MM.1S (cell line): ENCODE results near the gene CDK2AP2.

Source experiments
- DNase-seq: peaks from one replicate; pipeline ENCODE4 v3.0.0-alpha.2; 2015
- H2AFZ ChIP-seq: fragments of 300-600 bp; sonication (generic); 2 replicates; pipeline ENCODE4 v1.6.0; 2016; ENCODE audit warnings: antibody characterized with exemption, low read length
- H3F3A ChIP-seq: fragments of 300-600 bp; sonication (generic); 2 replicates; pipeline ENCODE4 v1.6.1; 2016; ENCODE audit warnings: mild to moderate bottlenecking, antibody characterized with exemption, low read length, moderate library complexity, mixed read lengths; ENCODE audit not compliant: insufficient read depth
- H3K27ac ChIP-seq: fragments of 300-600 bp; sonication (generic); 2 replicates; pipeline ENCODE4 v1.5.1; 2016; ENCODE audit warnings: mild to moderate bottlenecking, low read length
- H3K27me3 ChIP-seq: fragments of 300-600 bp; sonication (generic); replicated peaks from 2 replicates; pipeline ENCODE4 v1.6.0; 2016; ENCODE audit warnings: low read length; ENCODE audit not compliant: insufficient read depth
- H3K36me3 ChIP-seq: fragments of 300-600 bp; sonication (generic); replicated peaks from 2 replicates; pipeline ENCODE4 v1.6.1; 2016; ENCODE audit warnings: mild to moderate bottlenecking, low read length, mixed read lengths; ENCODE audit not compliant: insufficient read depth
- H3K4me1 ChIP-seq: fragments of 300-600 bp; sonication (generic); 2 replicates; pipeline ENCODE4 v1.6.1; 2016; ENCODE audit warnings: low read length, mixed read lengths
- H3K4me2 ChIP-seq: fragments of 300-600 bp; sonication (generic); 2 replicates; pipeline ENCODE4 v1.6.0; 2016; ENCODE audit warnings: low read depth, low read length
- H3K4me3 ChIP-seq: fragments of 300-600 bp; sonication (generic); 2 replicates; pipeline ENCODE4 v1.5.1; 2016; ENCODE audit warnings: low read length, mixed read lengths
- H3K79me2 ChIP-seq: fragments of 300-600 bp; sonication (generic); 2 replicates; pipeline ENCODE4 v1.6.1; 2016; ENCODE audit warnings: mixed run types, low read length, mixed read lengths
- H3K9ac ChIP-seq: fragments of 300-600 bp; sonication (generic); 2 replicates; pipeline ENCODE4 v1.6.1; 2016; ENCODE audit warnings: low read length, mixed read lengths
- H3K9me2 ChIP-seq: fragments of 300-600 bp; sonication (generic); replicated peaks from 2 replicates; pipeline ENCODE4 v1.6.1; 2016; ENCODE audit warnings: mild to moderate bottlenecking, low read length, mixed read lengths; ENCODE audit not compliant: insufficient read depth
- H3K9me3 ChIP-seq: fragments of 300-600 bp; sonication (generic); replicated peaks from 2 replicates; pipeline ENCODE4 v1.6.1; 2016; ENCODE audit warnings: mild to moderate bottlenecking, low read length, mixed read lengths; ENCODE audit not compliant: insufficient read depth
- H4K20me1 ChIP-seq: fragments of 300-600 bp; sonication (generic); 2 replicates; pipeline ENCODE4 v1.6.1; 2016; ENCODE audit warnings: mild to moderate bottlenecking, low read length, moderate library complexity, mixed read lengths; ENCODE audit not compliant: insufficient read depth
- EZH2 ChIP-seq: fragments of 300-600 bp; sonication (generic); optimal IDR thresholded peaks from 2 replicates; pipeline ENCODE3; 2017; ENCODE audit warnings: low read depth, mild to moderate bottlenecking, antibody characterized with exemption, low read length, mixed read lengths
- EZH2phosphoT487 ChIP-seq: fragments of 300-600 bp; sonication (generic); IDR thresholded peaks from 2 replicates; pipeline ENCODE4 v1.6.1; 2018; ENCODE audit warnings: antibody characterized with exemption, low read length
- TF ChIP-seq, protein P1 (sequence below): fragments of 300-600 bp; sonication (generic); IDR thresholded peaks from 2 replicates; pipeline ENCODE4 v1.5.1; 2016; ENCODE audit warnings: antibody characterized with exemption, low read length, mixed read lengths

Gene CDK2AP2

DNA sequence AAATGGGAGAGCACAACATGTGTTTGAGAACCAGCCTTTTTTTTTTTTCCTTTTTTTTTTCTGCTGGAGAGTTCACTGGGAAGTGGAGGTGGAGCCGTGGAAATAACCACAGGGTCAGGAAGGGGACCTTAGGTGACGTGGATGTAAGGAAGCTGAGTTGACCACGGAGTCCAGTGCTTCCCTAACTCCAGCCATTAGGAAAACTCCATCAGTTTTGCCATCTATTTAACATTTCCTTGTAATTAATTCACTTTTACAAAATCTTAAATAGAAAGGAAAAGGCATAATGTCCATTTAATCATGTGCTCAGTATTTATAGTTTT is 2.0 kb upstream of the CDK2AP2 start:
- Histone ChIP-seq H3K4me3 (no peak overlapping the region), H3K4me1 (peaks cover 20% of the 10 kb centered on the region), H3F3A (peaks cover 14% of the 10 kb centered on the region), H3K9me3 (no peaks in the 10 kb centered on the region), H3K27ac (no peak overlapping the region), H3K4me2 (no peak overlapping the region), H3K79me2 (peaks cover 13% of the 10 kb centered on the region), H3K9me2 (no peaks in the 10 kb centered on the region), H3K9ac (no peak overlapping the region), H4K20me1 (no peaks in the 10 kb centered on the region; the same call in 1 of the 2 replicates), H2AFZ (no peak overlapping the region), H3K36me3 (no peaks in the 10 kb centered on the region), H3K27me3 (peaks cover 53% of the 10 kb centered on the region)
- TF ChIP-seq EZH2phosphoT487 (no peak), EZH2 (no peak)
- TF ChIP-seq, protein P1, sequence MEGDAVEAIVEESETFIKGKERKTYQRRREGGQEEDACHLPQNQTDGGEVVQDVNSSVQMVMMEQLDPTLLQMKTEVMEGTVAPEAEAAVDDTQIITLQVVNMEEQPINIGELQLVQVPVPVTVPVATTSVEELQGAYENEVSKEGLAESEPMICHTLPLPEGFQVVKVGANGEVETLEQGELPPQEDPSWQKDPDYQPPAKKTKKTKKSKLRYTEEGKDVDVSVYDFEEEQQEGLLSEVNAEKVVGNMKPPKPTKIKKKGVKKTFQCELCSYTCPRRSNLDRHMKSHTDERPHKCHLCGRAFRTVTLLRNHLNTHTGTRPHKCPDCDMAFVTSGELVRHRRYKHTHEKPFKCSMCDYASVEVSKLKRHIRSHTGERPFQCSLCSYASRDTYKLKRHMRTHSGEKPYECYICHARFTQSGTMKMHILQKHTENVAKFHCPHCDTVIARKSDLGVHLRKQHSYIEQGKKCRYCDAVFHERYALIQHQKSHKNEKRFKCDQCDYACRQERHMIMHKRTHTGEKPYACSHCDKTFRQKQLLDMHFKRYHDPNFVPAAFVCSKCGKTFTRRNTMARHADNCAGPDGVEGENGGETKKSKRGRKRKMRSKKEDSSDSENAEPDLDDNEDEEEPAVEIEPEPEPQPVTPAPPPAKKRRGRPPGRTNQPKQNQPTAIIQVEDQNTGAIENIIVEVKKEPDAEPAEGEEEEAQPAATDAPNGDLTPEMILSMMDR: no peak
- no peak for DNase-seq

DNA sequence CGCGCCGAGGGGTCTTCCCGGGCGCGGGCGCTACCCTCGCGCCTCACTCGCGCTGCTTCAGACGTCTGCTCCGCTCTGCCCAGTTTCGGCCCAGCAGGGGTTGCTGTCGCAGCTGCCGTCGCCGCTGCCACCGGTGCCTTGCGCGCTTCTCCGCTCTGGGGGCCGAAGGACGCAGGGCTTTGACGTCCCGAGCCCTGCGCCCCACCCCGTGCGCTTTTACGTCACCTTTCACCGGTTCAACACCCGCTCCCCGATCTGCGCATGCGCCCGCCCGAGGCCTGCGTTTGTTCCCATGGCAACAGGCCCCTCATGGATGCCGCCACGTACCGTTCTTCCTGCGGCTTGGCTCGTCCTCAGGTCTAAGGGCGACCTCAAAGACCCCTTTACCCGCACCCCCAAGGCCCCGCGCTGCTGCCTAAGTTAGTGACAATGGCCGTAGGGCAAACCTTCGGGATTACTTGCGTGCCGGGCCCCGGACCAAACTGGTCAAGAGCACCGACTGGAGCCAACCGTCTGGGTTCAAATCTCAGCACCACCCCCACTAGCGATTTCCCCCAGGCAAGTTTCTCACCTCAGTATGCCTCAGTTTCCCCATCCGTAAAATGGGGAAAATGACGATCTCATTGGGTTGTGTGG is 642 bp upstream of the CDK2AP2 start:
- H3K36me3 ChIP-seq: no peaks in the 10 kb centered on the region
- peak overlapping the region; percentile 85 for H2AFZ ChIP-seq
- H3K9ac ChIP-seq: peak overlapping the region; percentile 93
- H3K4me3 ChIP-seq: peak overlapping the region; percentile 75
- TF ChIP-seq EZH2: no peak
- TF ChIP-seq EZH2phosphoT487: no peak
- TF ChIP-seq, protein P1: no peak
- H3F3A ChIP-seq: peaks cover 14% of the 10 kb centered on the region
- H3K9me3 ChIP-seq: no peaks in the 10 kb centered on the region
- H3K4me2 ChIP-seq: peak overlapping the region; percentile 76
- H4K20me1 ChIP-seq: no peaks in the 10 kb centered on the region
- no peaks in the 10 kb centered on the region for H3K9me2 ChIP-seq
- peak overlapping the region; percentile 90 for H3K27ac ChIP-seq
- peak; percentile 98 for DNase-seq
- H3K27me3 ChIP-seq: peaks cover 51% of the 10 kb centered on the region
- peaks cover 13% of the 10 kb centered on the region for H3K79me2 ChIP-seq
- H3K4me1 ChIP-seq: peaks cover 20% of the 10 kb centered on the region

DNA sequence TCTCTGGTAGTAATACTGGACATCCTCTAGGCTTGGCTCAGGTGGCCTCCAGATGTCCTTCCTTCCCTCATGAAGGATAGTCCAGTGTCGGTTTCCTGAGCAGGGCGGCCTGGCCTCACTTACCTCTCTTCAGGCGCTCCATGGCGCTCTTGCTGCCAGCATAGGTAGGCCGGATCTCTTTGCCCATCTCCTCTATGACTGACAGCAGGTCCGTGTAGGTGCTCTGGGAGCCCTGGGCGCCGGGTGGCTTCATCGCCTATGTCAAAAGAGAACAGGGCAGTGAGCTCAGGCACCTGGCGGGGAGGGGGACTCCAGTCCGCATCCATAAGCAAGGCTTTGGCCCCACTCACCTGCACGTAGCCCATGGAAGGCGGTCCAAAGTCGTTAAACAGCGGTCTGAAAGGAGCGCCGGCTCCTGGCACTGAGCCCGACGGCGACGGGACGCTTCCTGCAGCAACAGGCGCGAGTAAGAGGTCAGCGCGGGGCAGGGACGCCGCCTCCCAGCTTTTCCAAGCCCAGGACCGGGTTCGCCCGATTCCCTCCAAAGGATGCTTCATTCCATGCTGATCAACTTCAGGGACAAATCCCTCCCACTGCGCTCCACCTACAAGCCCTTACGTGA is 609 bp downstream of the CDK2AP2 start:
- H3K36me3 ChIP-seq: no peaks in the 10 kb centered on the region
- H3K4me3 ChIP-seq: peak overlapping the region; percentile 75
- H2AFZ ChIP-seq: peak overlapping the region; percentile 27
- peaks cover 13% of the 10 kb centered on the region for H3K79me2 ChIP-seq
- peaks cover 14% of the 10 kb centered on the region for H3F3A ChIP-seq
- H3K9me2 ChIP-seq: no peaks in the 10 kb centered on the region
- H3K4me2 ChIP-seq: peak overlapping the region; percentile 97
- peaks cover 53% of the 10 kb centered on the region for H3K27me3 ChIP-seq
- no peak for TF ChIP-seq EZH2phosphoT487
- no peak for TF ChIP-seq EZH2
- TF ChIP-seq, protein P1: no peak
- no peaks in the 10 kb centered on the region for H4K20me1 ChIP-seq
- H3K27ac ChIP-seq: peak overlapping the region; percentile 90; the same call in 1 of the 2 replicates
- H3K4me1 ChIP-seq: peaks cover 20% of the 10 kb centered on the region
- no peaks in the 10 kb centered on the region for H3K9me3 ChIP-seq
- H3K9ac ChIP-seq: peak overlapping the region; percentile 93
- DNase-seq: peak; percentile 28
